ENCODE results near the gene CEP104. TPM values are rescaled to one million over a fixed set of nuclear protein-coding genes. Genes with fewer than 3 reads are reported as not detected.

Gene CEP104
- total and polyA plus RNA-seq, 9 of the 15 experiments (the other 6 are each of a cell fraction or from before 2014, with no cell fraction given): 11.2 to 63.4 (median 42.6) TPM

- TF ChIP-seq JUN (IDR thresholded peaks at IDR 0.05; ENCODE audit: borderline replicate concordance, low read depth, low read length) (no peak), JUN (CRISPR knock-in tag; IDR thresholded peaks at IDR 0.05; ENCODE audit: borderline replicate concordance) (peak; percentile 65; the same call in 1 of the 2 replicates), ZNF830 (CRISPR knock-in tag; IDR thresholded peaks at IDR 0.05) (no peak), STAT5A (IDR thresholded peaks at IDR 0.05; ENCODE audit: borderline replicate concordance, low read length) (no peak), ZNF3 (CRISPR knock-in tag; IDR thresholded peaks at IDR 0.05) (no peak), ARNT (IDR thresholded peaks at IDR 0.05) (no peak), ZNF212 (CRISPR knock-in tag; IDR thresholded peaks at IDR 0.05) (no peak; the same call in 1 of the 2 replicates), CHCHD3 (CRISPR knock-in tag; IDR thresholded peaks at IDR 0.05) (no peak), ZZZ3 (IDR thresholded peaks at IDR 0.05) (no peak), ZNF280B (CRISPR knock-in tag; IDR thresholded peaks at IDR 0.05) (no peak), ATF2 (CRISPR knock-in tag; IDR thresholded peaks at IDR 0.05) (no peak), RBM14 (IDR thresholded peaks at IDR 0.05; ENCODE audit: borderline replicate concordance, insufficient read depth, low read depth, low read length) (peak; percentile 74; the same call in 1 of the 2 replicates), KLF16 (IDR thresholded peaks at IDR 0.05) (no peak)
- TF ChIP-seq, protein P1, sequence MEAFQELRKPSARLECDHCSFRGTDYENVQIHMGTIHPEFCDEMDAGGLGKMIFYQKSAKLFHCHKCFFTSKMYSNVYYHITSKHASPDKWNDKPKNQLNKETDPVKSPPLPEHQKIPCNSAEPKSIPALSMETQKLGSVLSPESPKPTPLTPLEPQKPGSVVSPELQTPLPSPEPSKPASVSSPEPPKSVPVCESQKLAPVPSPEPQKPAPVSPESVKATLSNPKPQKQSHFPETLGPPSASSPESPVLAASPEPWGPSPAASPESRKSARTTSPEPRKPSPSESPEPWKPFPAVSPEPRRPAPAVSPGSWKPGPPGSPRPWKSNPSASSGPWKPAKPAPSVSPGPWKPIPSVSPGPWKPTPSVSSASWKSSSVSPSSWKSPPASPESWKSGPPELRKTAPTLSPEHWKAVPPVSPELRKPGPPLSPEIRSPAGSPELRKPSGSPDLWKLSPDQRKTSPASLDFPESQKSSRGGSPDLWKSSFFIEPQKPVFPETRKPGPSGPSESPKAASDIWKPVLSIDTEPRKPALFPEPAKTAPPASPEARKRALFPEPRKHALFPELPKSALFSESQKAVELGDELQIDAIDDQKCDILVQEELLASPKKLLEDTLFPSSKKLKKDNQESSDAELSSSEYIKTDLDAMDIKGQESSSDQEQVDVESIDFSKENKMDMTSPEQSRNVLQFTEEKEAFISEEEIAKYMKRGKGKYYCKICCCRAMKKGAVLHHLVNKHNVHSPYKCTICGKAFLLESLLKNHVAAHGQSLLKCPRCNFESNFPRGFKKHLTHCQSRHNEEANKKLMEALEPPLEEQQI (IDR thresholded peaks at IDR 0.05): no peak
- TF ChIP-seq, protein P2, sequence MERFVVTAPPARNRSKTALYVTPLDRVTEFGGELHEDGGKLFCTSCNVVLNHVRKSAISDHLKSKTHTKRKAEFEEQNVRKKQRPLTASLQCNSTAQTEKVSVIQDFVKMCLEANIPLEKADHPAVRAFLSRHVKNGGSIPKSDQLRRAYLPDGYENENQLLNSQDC (CRISPR knock-in tag; IDR thresholded peaks at IDR 0.05): no peak
- TF ChIP-seq, protein P3, sequence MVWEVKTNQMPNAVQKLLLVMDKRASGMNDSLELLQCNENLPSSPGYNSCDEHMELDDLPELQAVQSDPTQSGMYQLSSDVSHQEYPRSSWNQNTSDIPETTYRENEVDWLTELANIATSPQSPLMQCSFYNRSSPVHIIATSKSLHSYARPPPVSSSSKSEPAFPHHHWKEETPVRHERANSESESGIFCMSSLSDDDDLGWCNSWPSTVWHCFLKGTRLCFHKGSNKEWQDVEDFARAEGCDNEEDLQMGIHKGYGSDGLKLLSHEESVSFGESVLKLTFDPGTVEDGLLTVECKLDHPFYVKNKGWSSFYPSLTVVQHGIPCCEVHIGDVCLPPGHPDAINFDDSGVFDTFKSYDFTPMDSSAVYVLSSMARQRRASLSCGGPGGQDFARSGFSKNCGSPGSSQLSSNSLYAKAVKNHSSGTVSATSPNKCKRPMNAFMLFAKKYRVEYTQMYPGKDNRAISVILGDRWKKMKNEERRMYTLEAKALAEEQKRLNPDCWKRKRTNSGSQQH (CRISPR knock-in tag; IDR thresholded peaks at IDR 0.05): no peak
- TF ChIP-seq, protein P4, sequence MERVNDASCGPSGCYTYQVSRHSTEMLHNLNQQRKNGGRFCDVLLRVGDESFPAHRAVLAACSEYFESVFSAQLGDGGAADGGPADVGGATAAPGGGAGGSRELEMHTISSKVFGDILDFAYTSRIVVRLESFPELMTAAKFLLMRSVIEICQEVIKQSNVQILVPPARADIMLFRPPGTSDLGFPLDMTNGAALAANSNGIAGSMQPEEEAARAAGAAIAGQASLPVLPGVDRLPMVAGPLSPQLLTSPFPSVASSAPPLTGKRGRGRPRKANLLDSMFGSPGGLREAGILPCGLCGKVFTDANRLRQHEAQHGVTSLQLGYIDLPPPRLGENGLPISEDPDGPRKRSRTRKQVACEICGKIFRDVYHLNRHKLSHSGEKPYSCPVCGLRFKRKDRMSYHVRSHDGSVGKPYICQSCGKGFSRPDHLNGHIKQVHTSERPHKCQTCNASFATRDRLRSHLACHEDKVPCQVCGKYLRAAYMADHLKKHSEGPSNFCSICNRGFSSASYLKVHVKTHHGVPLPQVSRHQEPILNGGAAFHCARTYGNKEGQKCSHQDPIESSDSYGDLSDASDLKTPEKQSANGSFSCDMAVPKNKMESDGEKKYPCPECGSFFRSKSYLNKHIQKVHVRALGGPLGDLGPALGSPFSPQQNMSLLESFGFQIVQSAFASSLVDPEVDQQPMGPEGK (CRISPR knock-in tag; IDR thresholded peaks at IDR 0.05; ENCODE audit: borderline replicate concordance): no peak
These were observed at the start of gene CEP104, which contains the start of gene DFFB (continued) for GRCh38 chr1:3856923-3857790.
